SK-N-SH (cell line): ENCODE measurements around the gene PCCB.

ENCODE experiments used
- EP300 ChIP-seq, 2 experiments: IDR thresholded peaks; 2 replicates each; pipeline versions ENCODE4 v1.4.0 to v1.6.1; 2012; ENCODE audit warnings: borderline replicate concordance in 1 of 2, low read depth in 1 of 2, low read length in 1 of 2
- EZH2phosphoT487 ChIP-seq: fragments of 200-600 bp; sonication (generic); IDR thresholded peaks from 2 replicates; pipeline ENCODE4 v1.6.1; 2017; ENCODE audit warnings: low read depth, mixed run types, mild to moderate bottlenecking, antibody characterized with exemption, moderate library complexity, borderline replicate concordance

DNA sequence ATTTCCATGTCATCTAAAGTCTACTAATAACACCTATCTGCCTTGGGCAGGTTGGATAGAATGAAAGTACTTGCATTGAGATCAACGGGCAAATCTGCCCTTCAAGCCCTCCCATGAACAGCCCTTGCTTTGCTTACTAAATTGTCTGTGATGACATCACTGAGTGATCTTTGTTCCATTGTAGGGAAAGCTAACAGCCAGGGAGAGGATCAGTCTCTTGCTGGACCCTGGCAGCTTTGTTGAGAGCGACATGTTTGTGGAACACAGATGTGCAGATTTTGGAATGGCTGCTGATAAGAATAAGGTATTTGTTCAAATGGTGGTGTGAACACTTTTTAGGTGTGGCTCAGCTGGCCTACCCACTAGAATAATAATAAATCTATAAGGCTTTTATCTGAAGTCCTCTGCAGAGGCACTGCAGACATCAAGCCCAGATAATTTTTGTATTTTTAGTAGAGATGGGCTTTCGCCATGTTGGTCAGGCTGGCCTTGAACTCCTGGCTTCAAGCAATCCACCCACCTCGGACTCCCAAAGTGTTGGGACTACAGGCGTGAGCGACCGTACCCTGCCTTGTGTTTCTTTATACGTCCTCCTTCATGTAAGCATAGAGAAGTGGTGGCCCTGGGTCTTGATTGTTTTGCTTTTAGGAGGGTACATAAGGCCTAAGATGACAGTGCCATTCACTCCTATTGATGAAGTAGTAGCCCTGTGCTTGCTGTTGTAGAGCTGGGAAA, 5.7 kb downstream of the PCCB start:
- TF ChIP-seq EZH2phosphoT487 (no peak), EP300 (IDR thresholded peaks at IDR 0.05; ENCODE audit: borderline replicate concordance in 1 of 2, low read depth in 1 of 2, low read length in 1 of 2) (no peak)
